Uterus (tissue), 4 donors: ENCODE data around the gene SYT13. TPM values are rescaled to one million over a fixed set of nuclear protein-coding genes. Genes with fewer than 3 reads are reported as not detected.

Experiments used
- DNase-seq, 2 donors: peaks; one replicate each; pipeline ENCODE4 v3.0.0-alpha.2; 2019 to 2020
- H3K27ac ChIP-seq, 2 donors: fragments of 200-600 bp; sonication (generic); 1 replicate in 1 of 2; 2 replicates in 1 of 2; pipeline ENCODE4 v1.5.1; 2016 to 2018
- H3K27me3 ChIP-seq, 2 donors: fragments of 200-600 bp; sonication (generic); one replicate each; pipeline ENCODE4 v1.5.1; 2018 to 2019; ENCODE audit warnings: control low read depth in 1 of 2
- H3K36me3 ChIP-seq, 2 donors: fragments of 200-600 bp; sonication (generic); one replicate each; pipeline ENCODE4 v1.5.1; 2019; ENCODE audit warnings: control low read depth in 1 of 2
- H3K4me1 ChIP-seq, 2 donors: fragments of 200-600 bp; sonication (generic); one replicate each; pipeline ENCODE4 v1.5.1; 2018 to 2019; ENCODE audit warnings: control low read depth in 1 of 2
- H3K4me3 ChIP-seq, 2 donors: fragments of 200-600 bp; sonication (generic); 1 replicate in 1 of 2; 2 replicates in 1 of 2; pipeline ENCODE4 v1.5.1; 2018 to 2019; ENCODE audit warnings: mild to moderate bottlenecking in 1 of 2
- H3K9me3 ChIP-seq, 2 donors: fragments of 200-600 bp; sonication (generic); one replicate each; pipeline ENCODE4 v1.5.1; 2019; ENCODE audit warnings: control low read depth in 1 of 2
- POLR2A ChIP-seq, 2 donors: fragments of 450-650 bp; IDR thresholded peaks; one replicate each; pipeline ENCODE4 v1.6.1; 2016; ENCODE audit warnings: antibody characterized with exemption in 2 of 2, mild to moderate bottlenecking in 1 of 2, moderate library complexity in 1 of 2
- intact Hi-C: fragments of 100-400 bp; cut with DNase I; formaldehyde crosslinking; loops from one replicate; pipeline ENCODE4 v1.15.1; 2023; ENCODE audit warnings: low total_unique reads
- total RNA-seq, 4 donors: library from RNA; depleted of rRNA in 3 of 4; stranded (reverse); fragments of >200 nt in 3 of 4; gene quantifications; one replicate each; pipeline versions ENCODE4 v1.1.0 to v1.2.4, GENCODE V29; 2014 to 2023
- TF ChIP-seq, protein P1 (sequence below), 4 experiments: fragments of 200-600 bp in 2 of 4; fragments of 450-650 bp in 2 of 4; sonication (generic) in 2 of 4; IDR thresholded peaks; one replicate each; pipeline ENCODE4 v1.5.1; 2016 to 2019; ENCODE audit warnings: antibody characterized with exemption in 4 of 4, mild to moderate bottlenecking in 2 of 4, moderate library complexity in 1 of 4
- donor health status: DM: yes; HTN: yes; CAD: no.

The SYT13 gene
- total RNA-seq, 4 donors from 2014 or later: 4.9 TPM; not detected in 3

DNA sequence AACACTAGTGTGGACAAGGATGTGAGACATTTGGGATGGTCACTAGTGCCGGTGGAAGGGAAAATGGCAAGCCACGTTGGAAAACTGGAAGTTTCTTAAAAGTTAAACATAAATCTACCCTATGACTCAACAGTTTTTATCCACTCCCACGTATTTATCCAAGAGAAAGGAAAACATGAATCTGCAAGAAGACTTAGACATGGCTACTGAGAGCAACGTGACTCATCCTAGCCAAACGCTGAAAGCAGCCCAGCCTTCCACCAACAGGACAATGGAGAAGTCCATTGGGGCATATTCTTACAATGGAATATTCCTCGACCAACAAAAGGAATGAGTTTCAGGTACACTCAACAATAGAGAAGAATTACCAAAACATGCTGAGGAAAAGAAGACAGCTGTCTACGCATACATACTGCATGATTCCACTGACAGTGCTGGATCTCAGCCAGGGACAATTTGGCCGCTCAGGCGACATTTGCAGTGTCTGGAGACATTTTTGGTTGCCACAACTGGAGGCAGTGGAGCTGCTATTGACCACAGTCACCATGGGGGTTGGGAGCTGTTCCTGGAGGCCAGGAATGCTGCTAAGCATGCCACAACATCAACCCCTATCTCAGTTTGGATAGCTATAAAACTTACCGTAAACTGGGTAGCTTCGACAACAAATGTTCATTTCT lies 21.2 kb downstream of the SYT13 start:
- TF ChIP-seq POLR2A (IDR thresholded peaks at IDR 0.05): no peak
- TF ChIP-seq, protein P1, sequence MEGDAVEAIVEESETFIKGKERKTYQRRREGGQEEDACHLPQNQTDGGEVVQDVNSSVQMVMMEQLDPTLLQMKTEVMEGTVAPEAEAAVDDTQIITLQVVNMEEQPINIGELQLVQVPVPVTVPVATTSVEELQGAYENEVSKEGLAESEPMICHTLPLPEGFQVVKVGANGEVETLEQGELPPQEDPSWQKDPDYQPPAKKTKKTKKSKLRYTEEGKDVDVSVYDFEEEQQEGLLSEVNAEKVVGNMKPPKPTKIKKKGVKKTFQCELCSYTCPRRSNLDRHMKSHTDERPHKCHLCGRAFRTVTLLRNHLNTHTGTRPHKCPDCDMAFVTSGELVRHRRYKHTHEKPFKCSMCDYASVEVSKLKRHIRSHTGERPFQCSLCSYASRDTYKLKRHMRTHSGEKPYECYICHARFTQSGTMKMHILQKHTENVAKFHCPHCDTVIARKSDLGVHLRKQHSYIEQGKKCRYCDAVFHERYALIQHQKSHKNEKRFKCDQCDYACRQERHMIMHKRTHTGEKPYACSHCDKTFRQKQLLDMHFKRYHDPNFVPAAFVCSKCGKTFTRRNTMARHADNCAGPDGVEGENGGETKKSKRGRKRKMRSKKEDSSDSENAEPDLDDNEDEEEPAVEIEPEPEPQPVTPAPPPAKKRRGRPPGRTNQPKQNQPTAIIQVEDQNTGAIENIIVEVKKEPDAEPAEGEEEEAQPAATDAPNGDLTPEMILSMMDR (IDR thresholded peaks at IDR 0.05): no peak
- no peaks in the 10 kb centered on the region for H3K36me3 ChIP-seq
- intact Hi-C loops: no loop called here
- H3K4me1 ChIP-seq: no peaks in the 10 kb centered on the region
- no peaks in the 10 kb centered on the region for H3K9me3 ChIP-seq
- H3K4me3 ChIP-seq: no peak overlapping the region
- H3K27ac ChIP-seq: no peak overlapping the region
- no peaks in the 10 kb centered on the region for H3K27me3 ChIP-seq
- no peak for DNase-seq

DNA sequence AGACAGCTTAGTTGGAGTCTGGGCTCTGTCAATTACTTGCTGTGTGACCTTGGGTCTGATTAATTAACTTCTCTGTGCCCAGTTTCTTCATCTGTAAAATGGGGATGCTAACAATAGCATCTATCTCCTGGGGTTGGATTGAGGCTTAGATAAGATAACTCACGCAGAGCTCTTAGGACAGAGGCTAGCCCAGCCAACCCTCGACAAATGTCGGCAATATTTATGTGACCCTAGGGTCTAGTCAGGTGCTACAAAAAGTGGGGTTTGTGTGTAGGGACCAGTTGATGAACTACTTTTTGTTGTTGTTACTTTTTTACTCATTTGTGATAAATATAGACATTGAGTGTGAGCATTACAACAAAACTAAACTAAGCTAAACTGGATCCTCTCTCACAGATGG lies 22.4 kb downstream of the SYT13 start:
- Histone ChIP-seq H3K4me3 (no peak overlapping the region), H3K9me3 (no peaks in the 10 kb centered on the region), H3K27ac (no peak overlapping the region), H3K27me3 (no peaks in the 10 kb centered on the region), H3K36me3 (no peaks in the 10 kb centered on the region), H3K4me1 (no peaks in the 10 kb centered on the region)
- intact Hi-C loops: no loop called here
- no peak for DNase-seq
- TF ChIP-seq POLR2A (IDR thresholded peaks at IDR 0.05): no peak
- TF ChIP-seq, protein P1 (IDR thresholded peaks at IDR 0.05): no peak

DNA sequence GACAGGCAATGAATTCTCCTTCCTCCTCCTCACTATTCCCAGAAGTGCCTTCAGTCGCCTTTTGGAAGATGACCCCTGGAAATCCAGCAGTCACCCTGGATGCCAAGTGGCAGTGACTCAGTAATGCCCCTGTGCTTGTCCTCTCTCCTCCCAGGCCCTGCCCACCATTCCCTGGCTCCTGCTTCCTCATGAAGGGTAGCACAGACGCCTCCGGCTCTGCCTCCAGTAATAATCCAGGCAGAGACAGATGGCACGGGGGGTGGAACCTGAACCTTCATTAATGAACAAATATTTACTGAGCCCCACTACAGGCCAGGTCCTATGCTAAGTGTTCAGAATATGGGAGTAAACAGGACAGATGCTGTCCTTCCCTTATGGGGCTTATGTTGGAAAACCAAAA lies 23.2 kb downstream of the SYT13 start:
- intact Hi-C loops: no loop called here
- H3K4me3 ChIP-seq: no peak overlapping the region
- no peaks in the 10 kb centered on the region for H3K27me3 ChIP-seq
- no peak for DNase-seq
- no peak overlapping the region for H3K27ac ChIP-seq
- H3K36me3 ChIP-seq: no peaks in the 10 kb centered on the region
- TF ChIP-seq POLR2A (IDR thresholded peaks at IDR 0.05): no peak
- TF ChIP-seq, protein P1 (IDR thresholded peaks at IDR 0.05): no peak
- no peaks in the 10 kb centered on the region for H3K9me3 ChIP-seq
- no peaks in the 10 kb centered on the region for H3K4me1 ChIP-seq

DNA sequence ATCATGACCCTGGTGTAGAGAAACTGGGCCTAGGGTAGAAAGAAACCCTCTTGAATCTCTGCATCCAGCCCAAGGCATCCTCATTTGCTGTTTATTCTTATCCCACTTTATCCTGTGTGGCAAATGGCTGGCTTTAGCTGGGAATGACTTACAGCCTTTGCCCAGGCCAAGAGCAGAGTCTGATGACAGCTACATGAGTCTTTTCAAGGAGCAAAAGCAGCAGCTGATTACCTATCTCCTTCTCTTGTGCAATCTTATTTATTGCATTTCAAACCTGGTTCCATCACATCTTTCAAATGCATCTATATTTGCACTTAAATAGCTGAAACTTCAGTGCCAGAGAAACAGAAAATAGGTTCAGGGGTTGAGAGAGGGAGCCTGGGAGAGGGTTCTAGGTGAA lies 26.1 kb downstream of the SYT13 start:
- H3K36me3 ChIP-seq: no peaks in the 10 kb centered on the region
- H3K4me1 ChIP-seq: no peaks in the 10 kb centered on the region
- no peaks in the 10 kb centered on the region for H3K9me3 ChIP-seq
- TF ChIP-seq POLR2A (IDR thresholded peaks at IDR 0.05): no peak
- TF ChIP-seq, protein P1 (IDR thresholded peaks at IDR 0.05): no peak
- no peaks in the 10 kb centered on the region for H3K27me3 ChIP-seq
- H3K27ac ChIP-seq: no peak overlapping the region
- intact Hi-C loops: no loop called here
- no peak overlapping the region for H3K4me3 ChIP-seq
- DNase-seq: no peak

DNA sequence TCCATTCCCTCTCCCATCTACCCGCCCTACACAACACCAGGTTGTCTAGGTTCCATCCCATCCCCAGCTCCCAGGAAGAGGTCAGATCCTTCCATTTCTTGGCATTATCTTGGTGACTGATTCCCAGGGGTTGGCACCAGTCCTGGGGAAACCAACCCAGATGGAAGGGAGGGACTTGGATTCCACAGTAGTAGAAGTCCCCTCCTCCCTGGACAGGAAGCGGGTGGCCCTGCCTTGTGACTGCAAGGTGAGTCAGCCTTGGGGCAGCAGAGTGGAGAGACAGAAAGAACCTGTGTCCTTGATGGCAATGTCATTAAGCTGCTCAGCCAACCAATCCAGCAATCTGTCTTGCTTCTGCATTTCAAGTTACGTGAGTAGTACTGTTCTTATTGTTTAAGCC lies 26.5 kb downstream of the SYT13 start:
- Histone ChIP-seq H3K4me3 (no peak overlapping the region), H3K9me3 (no peaks in the 10 kb centered on the region), H3K27me3 (no peaks in the 10 kb centered on the region), H3K27ac (no peak overlapping the region), H3K4me1 (no peaks in the 10 kb centered on the region), H3K36me3 (no peaks in the 10 kb centered on the region)
- no peak for DNase-seq
- no peak for TF ChIP-seq POLR2A (IDR thresholded peaks at IDR 0.05)
- TF ChIP-seq, protein P1 (IDR thresholded peaks at IDR 0.05): no peak
- intact Hi-C loops: no loop called here
